ENCODE measurements around the gene DCUN1D4.

Gene DCUN1D4

GRCh38 chr4:51867689-51868448 lies 24.9 kb downstream of the DCUN1D4 start:
- no peaks in the 10 kb centered on the region for H3K9me3 ChIP-seq
- no peak for DNase-seq
- H3K27me3 ChIP-seq: no peaks in the 10 kb centered on the region
- TF ChIP-seq CTCF (IDR thresholded peaks at IDR 0.05; ENCODE audit: low read depth, low read length): no peak
- H3K4me1 ChIP-seq: no peaks in the 10 kb centered on the region
- no peak overlapping the region for H3K4me3 ChIP-seq (ENCODE audit: low read depth, low read length)
- H3K36me3 ChIP-seq: peaks cover 80% of the 10 kb centered on the region

- Histone ChIP-seq H3K9me3 (no peaks in the 10 kb centered on the region), H3K4me1 (no peaks in the 10 kb centered on the region), H3K4me3 (ENCODE audit: low read depth, low read length) (no peak overlapping the region), H3K27me3 (no peaks in the 10 kb centered on the region), H3K36me3 (peaks cover 83% of the 10 kb centered on the region)
- no peak for DNase-seq
- TF ChIP-seq CTCF (IDR thresholded peaks at IDR 0.05; ENCODE audit: low read depth, low read length): no peak
Observed at GRCh38 chr4:51868449-51868847, 25.5 kb downstream of the DCUN1D4 start.

GRCh38 chr4:51870441-51871188 lies 27.7 kb downstream of the DCUN1D4 start:
- no peak for TF ChIP-seq CTCF (IDR thresholded peaks at IDR 0.05; ENCODE audit: low read depth, low read length)
- Histone ChIP-seq H3K9me3 (no peaks in the 10 kb centered on the region), H3K27me3 (no peaks in the 10 kb centered on the region), H3K4me3 (ENCODE audit: low read depth, low read length) (no peak overlapping the region), H3K36me3 (peaks cover 81% of the 10 kb centered on the region), H3K4me1 (no peaks in the 10 kb centered on the region)
- DNase-seq: no peak

- no peak overlapping the region for H3K4me3 ChIP-seq (ENCODE audit: low read depth, low read length)
- no peak for DNase-seq
- no peak for TF ChIP-seq CTCF (IDR thresholded peaks at IDR 0.05; ENCODE audit: low read depth, low read length)
- H3K27me3 ChIP-seq: no peaks in the 10 kb centered on the region
- H3K36me3 ChIP-seq: peaks cover 75% of the 10 kb centered on the region
- no peaks in the 10 kb centered on the region for H3K4me1 ChIP-seq
- no peaks in the 10 kb centered on the region for H3K9me3 ChIP-seq
Observed at GRCh38 chr4:51872283-51872997, 29.5 kb downstream of the DCUN1D4 start.

- no peak for DNase-seq
- H3K36me3 ChIP-seq: peaks cover 83% of the 10 kb centered on the region
Observed at GRCh38 chr4:51874551-51874950, 31.6 kb downstream of the DCUN1D4 start.

More at GRCh38 chr4:51874551-51874950, 31.6 kb downstream of the DCUN1D4 start:
- no peak overlapping the region for H3K4me3 ChIP-seq (ENCODE audit: low read depth, low read length)
- TF ChIP-seq CTCF (IDR thresholded peaks at IDR 0.05; ENCODE audit: low read depth, low read length): no peak
- no peaks in the 10 kb centered on the region for H3K4me1 ChIP-seq
- H3K27me3 ChIP-seq: no peaks in the 10 kb centered on the region
- H3K9me3 ChIP-seq: no peaks in the 10 kb centered on the region

Measured in BE2C (cell line).